HepG2 (cell line): ENCODE measurements around the gene OCSTAMP. TPM values are rescaled to one million over a fixed set of nuclear protein-coding genes. Genes with fewer than 3 reads are reported as not detected.

ENCODE experiments used
- ATAC-seq: fragments of 200-7000 bp; cut with Tn5 transposase; 3 replicates; pipeline ENCODE4 v1.9.1; 2020; ENCODE audit warnings: mild to moderate bottlenecking, moderate library complexity
- BruUV-seq: library from RNA; stranded (reverse); fragments of 400-500 nt; replicated peaks from 2 replicates; lab custom pipeline; 2021; lab: Mats Ljungman, UMichigan
- CTCF ChIA-PET: fragments of 300-600 bp; formaldehyde crosslinking; extraction: SDS; loops from one replicate; lab custom pipeline; 2021; ENCODE audit warnings: low total read pairs, inconsistent platforms, low intra/inter-chr PET ratio; lab: Yijun Ruan, JAX
- POLR2A ChIA-PET: fragments of 350-600 bp; sonication (Branson Sonifier 250); formaldehyde crosslinking; loops from one replicate; lab custom pipeline; 2020; ENCODE audit warnings: antibody characterized with exemption, inconsistent platforms; lab: Yijun Ruan, JAX
- DNase-seq: peaks from one replicate; pipeline ENCODE4 v3.0.0-alpha.2; 2015; ENCODE audit warnings: low spot score
- FAIRE-seq: peaks from 3 replicates; lab custom pipeline; 2011; peaks lifted over from hg19 to GRCh38; lab: Jason Lieb, UNC
- H2AFZ ChIP-seq: one replicate; pipeline ENCODE4 v1.6.1; 2011; ENCODE audit warnings: low read length, inconsistent platforms
- H3K27ac ChIP-seq: fragments of 300-600 bp; 3 replicates; pipeline ENCODE4 v1.8.0; 2011; ENCODE audit warnings: mixed run types, mild to moderate bottlenecking, mixed read lengths, low read length, inconsistent platforms; ENCODE audit not compliant: insufficient read depth; ENCODE audit errors: extremely low read length
- H3K27me3 ChIP-seq, 2 experiments: fragments of 200-600 bp in 1 of 2; 2 replicates in 1 of 2; 3 replicates in 1 of 2; pipeline versions ENCODE4 v1.6.0 to v1.8.0; 2011; ENCODE audit warnings: low read length in 2 of 2, mild to moderate bottlenecking in 2 of 2, moderate library complexity in 2 of 2, inconsistent platforms in 1 of 2; ENCODE audit not compliant: insufficient read depth in 2 of 2, control insufficient read depth in 1 of 2
- H3K36me3 ChIP-seq, 2 experiments: fragments of 200-600 bp in 1 of 2; replicated peaks in 1 of 2; 2 replicates in 1 of 2; 3 replicates in 1 of 2; pipeline versions ENCODE4 v1.5.1 to v1.8.0; 2011; ENCODE audit warnings: low read length in 2 of 2, inconsistent platforms in 1 of 2; ENCODE audit not compliant: insufficient read depth in 2 of 2, control insufficient read depth in 1 of 2
- H3K4me1 ChIP-seq: 2 replicates; pipeline ENCODE4 v1.5.1; 2012; ENCODE audit warnings: low read length, inconsistent platforms; ENCODE audit not compliant: insufficient read depth
- H3K4me2 ChIP-seq: 2 replicates; pipeline ENCODE4 v1.6.0; 2011; ENCODE audit warnings: low read depth, low read length, inconsistent platforms
- H3K4me3 ChIP-seq, 3 experiments: fragments of 200-600 bp in 1 of 3; sonication (generic), shearing (Covaris generic) in 1 of 3; replicated peaks in 1 of 3; 2 replicates each; pipeline ENCODE4 v1.5.1; 2011 to 2016; ENCODE audit warnings: low read length in 3 of 3, inconsistent platforms in 2 of 3, low read depth in 2 of 3, mild to moderate bottlenecking in 2 of 3, control low read depth in 1 of 3, mixed read lengths in 1 of 3; ENCODE audit not compliant: insufficient read depth in 1 of 3
- H3K79me2 ChIP-seq: one replicate; pipeline ENCODE4 v1.6.1; 2011; ENCODE audit warnings: low read length, inconsistent platforms; ENCODE audit not compliant: insufficient read depth
- H3K9ac ChIP-seq: 2 replicates; pipeline ENCODE4 v1.6.0; 2011; ENCODE audit warnings: mild to moderate bottlenecking, low read depth, low read length, inconsistent platforms; ENCODE audit not compliant: insufficient read depth
- H3K9me3 ChIP-seq: 2 replicates; pipeline ENCODE4 v1.5.1; 2012; ENCODE audit warnings: mild to moderate bottlenecking, low read length
- H4K20me1 ChIP-seq: 2 replicates; pipeline ENCODE4 v1.6.0; 2011; ENCODE audit warnings: inconsistent platforms, mild to moderate bottlenecking, low read length, moderate library complexity; ENCODE audit not compliant: insufficient read depth
- CBX2 ChIP-seq, 2 experiments: fragments of 200-600 bp in 1 of 2; sonication (generic); formaldehyde crosslinking in 1 of 2; IDR thresholded peaks; 2 replicates each; pipeline versions ENCODE4 v1.7.0 to v1.8.1; 2018 to 2022; ENCODE audit warnings: low read depth in 2 of 2, low read length in 1 of 2, mild to moderate bottlenecking in 1 of 2, missing genetic modification reagents in 1 of 2
- FOXM1 ChIP-seq: sonication (generic); formaldehyde crosslinking; IDR thresholded peaks from 2 replicates; pipeline ENCODE4 v1.5.0; 2020; ENCODE audit warnings: missing genetic modification reagents
- HNRNPL ChIP-seq: fragments of 200-400 bp; formaldehyde crosslinking; IDR thresholded peaks from 2 replicates; pipeline ENCODE4 v1.6.1; 2017; ENCODE audit warnings: mild to moderate bottlenecking, low read depth, low read length
- NCOR1 ChIP-seq: fragments of 200-600 bp; sonication (generic); IDR thresholded peaks from 2 replicates; pipeline ENCODE4 v1.7.0; 2017; ENCODE audit warnings: antibody characterized with exemption, low read length, borderline replicate concordance
- PRDM10 ChIP-seq: sonication (generic); formaldehyde crosslinking; IDR thresholded peaks from 2 replicates; pipeline ENCODE4 v1.4.0; 2020; ENCODE audit warnings: low read depth, missing genetic modification reagents
- RAD21 ChIP-seq: fragments of 450-650 bp; formaldehyde crosslinking; IDR thresholded peaks from 2 replicates; pipeline ENCODE4 v1.5.0; 2020; ENCODE audit warnings: mild to moderate bottlenecking
- RARG ChIP-seq: sonication (generic); formaldehyde crosslinking; IDR thresholded peaks from 2 replicates; pipeline ENCODE4 v1.4.0; 2020; ENCODE audit warnings: low read depth, mild to moderate bottlenecking, missing genetic modification reagents
- RBAK ChIP-seq: sonication (generic); formaldehyde crosslinking; IDR thresholded peaks from 2 replicates; pipeline ENCODE4 v1.5.1; 2020; ENCODE audit warnings: mild to moderate bottlenecking, missing genetic modification reagents
- RBFOX2 ChIP-seq: fragments of 200-400 bp; formaldehyde crosslinking; IDR thresholded peaks from 2 replicates; pipeline ENCODE4 v1.6.1; 2017; ENCODE audit warnings: low read depth, mild to moderate bottlenecking, low read length
- SYNCRIP ChIP-seq: fragments of 200-400 bp; formaldehyde crosslinking; IDR thresholded peaks from 2 replicates; pipeline ENCODE4 v1.6.1; 2018; ENCODE audit warnings: mild to moderate bottlenecking, low read depth, low read length; ENCODE audit not compliant: insufficient read depth
- YEATS2 ChIP-seq: sonication (generic); formaldehyde crosslinking; IDR thresholded peaks from 2 replicates; pipeline ENCODE4 v1.4.0; 2020; ENCODE audit warnings: missing genetic modification reagents, borderline replicate concordance
- ZBTB3 ChIP-seq: sonication (generic); formaldehyde crosslinking; IDR thresholded peaks from 2 replicates; pipeline ENCODE4 v1.4.0; 2020; ENCODE audit warnings: low read depth, mild to moderate bottlenecking, moderate library complexity, missing genetic modification reagents, borderline replicate concordance
- ZNF552 ChIP-seq: sonication (generic); formaldehyde crosslinking; IDR thresholded peaks from 2 replicates; pipeline ENCODE4 v1.9.0; 2022; ENCODE audit warnings: missing genetic modification reagents, mild to moderate bottlenecking, borderline replicate concordance
- ZNF720 ChIP-seq: sonication (generic); formaldehyde crosslinking; IDR thresholded peaks from 2 replicates; pipeline ENCODE4 v1.4.0; 2020; ENCODE audit warnings: missing genetic modification reagents
- ZNF740 ChIP-seq: sonication (generic); formaldehyde crosslinking; IDR thresholded peaks from 2 replicates; pipeline ENCODE4 v1.4.0; 2020; ENCODE audit warnings: missing genetic modification reagents
- ZNF75D ChIP-seq: sonication (generic); formaldehyde crosslinking; IDR thresholded peaks from 2 replicates; pipeline ENCODE4 v1.8.1; 2023; ENCODE audit warnings: missing genetic modification reagents, mild to moderate bottlenecking, borderline replicate concordance
- WGBS: methylation state at CpG from one replicate; pipeline ENCODE4 v1.1.6; 2017; ENCODE audit warnings: low lambda C conversion rate; 5-methylcytosine and 5-hydroxymethylcytosine counted together
- in situ Hi-C: cut with HindIII; loops from 2 replicates; pipeline ENCODE4 v1.10.0; 2017; ENCODE audit warnings: low pct_unique_long_range_greater_than_20kb; ENCODE audit not compliant: extremely low pct_ligation_motif_present
- intact Hi-C: fragments of 100-400 bp; cut with micrococcal nuclease; formaldehyde crosslinking; loops from one replicate; pipeline ENCODE4 v1.10.0; 2022; ENCODE audit not compliant: unreplicated experiment
- polyA plus RNA-seq, 8 experiments: library from polyadenylated mRNA; depleted of rRNA in 3 of 8; stranded (reverse) in 7 of 8; unstranded in 1 of 8; fragments of >200 nt; fragmentation: Illumina TruSeq in 4 of 8; extraction: Trizol in 4 of 8; gene quantifications; 2 replicates each; pipeline versions ENCODE4 v1.2.1 to v1.2.3, GENCODE V29; 2011 to 2016; ENCODE audit warnings: low read depth in 4 of 8, missing spikeins in 1 of 8, mixed read lengths in 1 of 8; ENCODE audit not compliant: insufficient read depth in 1 of 8
- total RNA-seq, 5 experiments: library from RNA; depleted of rRNA; stranded (reverse); fragments of >200 nt; fragmentation: Illumina TruSeq; extraction: Trizol; gene quantifications; 2 replicates each; pipeline ENCODE4 v1.2.3, GENCODE V29; 2016; ENCODE audit warnings: low read depth in 1 of 5
- TF ChIP-seq, protein P1 (sequence below): sonication (generic); formaldehyde crosslinking; IDR thresholded peaks from 2 replicates; pipeline ENCODE4 v1.5.1; 2020; ENCODE audit warnings: mild to moderate bottlenecking, missing genetic modification reagents, moderate library complexity

The OCSTAMP gene
- total and polyA plus RNA-seq, 2 of the 13 experiments (the other 11 are each of a cell fraction or from before 2014, with no cell fraction given): not detected

GRCh38 chr20:46545827-46546138, 4.7 kb downstream of the OCSTAMP start:
- ChIA-PET CTCF (interaction anchor here (2.6 kb wide), 1 partner anchor 135 kb away, joined by 14 read pairs; no protein-coding TSS in a partner anchor), POLR2A (interaction anchor here (2.0 kb wide), 1 partner anchor 13 kb away, joined by 7 read pairs; no protein-coding TSS in a partner anchor)
- Histone ChIP-seq H2AFZ (no peak overlapping the region), H3K79me2 (no peaks in the 10 kb centered on the region), H3K9ac (no peak overlapping the region), H3K27me3 (peaks cover 5 to 21% of the 10 kb centered on the region in 2 experiments; a peak in 3 of 5 replicates), H3K27ac (no peak overlapping the region), H3K36me3 (no peaks in the 10 kb centered on the region), H3K4me1 (peaks cover 31% of the 10 kb centered on the region), H3K9me3 (no peaks in the 10 kb centered on the region), H3K4me2 (no peak overlapping the region), H4K20me1 (no peaks in the 10 kb centered on the region), H3K4me3 (no peak overlapping the region)
- in situ Hi-C loops: no loop called here
- ATAC-seq: peak; percentile 38; the same call in 2 of the 3 replicates
- no TSS peak for BruUV-seq
- no peak for FAIRE-seq
- WGBS: 80% methylated on average over 1 of the region's 9 CpGs
- no peak for DNase-seq
- intact Hi-C loops: no loop called here
- TF ChIP-seq RAD21 (CRISPR knock-in tag) (no peak), CBX2 (IDR thresholded peaks at IDR 0.05; ENCODE audit: low read depth, low read length) (no peak), CBX2 (CRISPR knock-in tag; IDR thresholded peaks at IDR 0.05; ENCODE audit: low read depth) (no peak), RBFOX2 (no peak), NCOR1 (no peak), ZNF740 (CRISPR knock-in tag) (no peak), FOXM1 (no peak), SYNCRIP (no peak), PRDM10 (CRISPR knock-in tag) (no peak), ZNF552 (0 out of 2 replicates have a peak, but pooled peaks have one; percentile 25), YEATS2 (CRISPR knock-in tag) (no peak), RBAK (CRISPR knock-in tag) (no peak), ZBTB3 (no peak), ZNF720 (CRISPR knock-in tag) (no peak), ZNF75D (CRISPR knock-in tag) (no peak), HNRNPL (no peak), RARG (CRISPR knock-in tag) (no peak)
- TF ChIP-seq, protein P1, sequence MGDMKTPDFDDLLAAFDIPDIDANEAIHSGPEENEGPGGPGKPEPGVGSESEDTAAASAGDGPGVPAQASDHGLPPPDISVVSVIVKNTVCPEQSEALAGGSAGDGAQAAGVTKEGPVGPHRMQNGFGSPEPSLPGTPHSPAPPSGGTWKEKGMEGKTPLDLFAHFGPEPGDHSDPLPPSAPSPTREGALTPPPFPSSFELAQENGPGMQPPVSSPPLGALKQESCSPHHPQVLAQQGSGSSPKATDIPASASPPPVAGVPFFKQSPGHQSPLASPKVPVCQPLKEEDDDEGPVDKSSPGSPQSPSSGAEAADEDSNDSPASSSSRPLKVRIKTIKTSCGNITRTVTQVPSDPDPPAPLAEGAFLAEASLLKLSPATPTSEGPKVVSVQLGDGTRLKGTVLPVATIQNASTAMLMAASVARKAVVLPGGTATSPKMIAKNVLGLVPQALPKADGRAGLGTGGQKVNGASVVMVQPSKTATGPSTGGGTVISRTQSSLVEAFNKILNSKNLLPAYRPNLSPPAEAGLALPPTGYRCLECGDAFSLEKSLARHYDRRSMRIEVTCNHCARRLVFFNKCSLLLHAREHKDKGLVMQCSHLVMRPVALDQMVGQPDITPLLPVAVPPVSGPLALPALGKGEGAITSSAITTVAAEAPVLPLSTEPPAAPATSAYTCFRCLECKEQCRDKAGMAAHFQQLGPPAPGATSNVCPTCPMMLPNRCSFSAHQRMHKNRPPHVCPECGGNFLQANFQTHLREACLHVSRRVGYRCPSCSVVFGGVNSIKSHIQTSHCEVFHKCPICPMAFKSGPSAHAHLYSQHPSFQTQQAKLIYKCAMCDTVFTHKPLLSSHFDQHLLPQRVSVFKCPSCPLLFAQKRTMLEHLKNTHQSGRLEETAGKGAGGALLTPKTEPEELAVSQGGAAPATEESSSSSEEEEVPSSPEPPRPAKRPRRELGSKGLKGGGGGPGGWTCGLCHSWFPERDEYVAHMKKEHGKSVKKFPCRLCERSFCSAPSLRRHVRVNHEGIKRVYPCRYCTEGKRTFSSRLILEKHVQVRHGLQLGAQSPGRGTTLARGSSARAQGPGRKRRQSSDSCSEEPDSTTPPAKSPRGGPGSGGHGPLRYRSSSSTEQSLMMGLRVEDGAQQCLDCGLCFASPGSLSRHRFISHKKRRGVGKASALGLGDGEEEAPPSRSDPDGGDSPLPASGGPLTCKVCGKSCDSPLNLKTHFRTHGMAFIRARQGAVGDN (CRISPR knock-in tag): peak; percentile 45
